Panc1 (cell line): ENCODE data around the gene MLST8.

Experiments
- POLR2AphosphoS5 ChIP-seq: IDR thresholded peaks from 2 replicates; pipeline ENCODE4 v1.6.1; 2012; ENCODE audit warnings: mild to moderate bottlenecking, low read depth, low read length, moderate library complexity
- SIN3A ChIP-seq: IDR thresholded peaks from 2 replicates; pipeline ENCODE4 v1.6.1; 2012; ENCODE audit warnings: low read depth, mild to moderate bottlenecking, low read length, moderate library complexity, borderline replicate concordance; ENCODE audit not compliant: insufficient read depth
- TF ChIP-seq, protein P1 (sequence below): fragments of 450-650 bp; IDR thresholded peaks from 2 replicates; pipeline ENCODE4 v1.5.1; 2017; ENCODE audit warnings: mild to moderate bottlenecking
- TF ChIP-seq, protein P2 (sequence below), 2 experiments: IDR thresholded peaks; 2 replicates each; pipeline ENCODE4 v1.6.1; 2011 to 2012; ENCODE audit warnings: low read depth in 2 of 2, control low read depth in 1 of 2, low read length in 1 of 2, mild to moderate bottlenecking in 1 of 2, moderate library complexity in 1 of 2; ENCODE audit not compliant: insufficient read depth in 1 of 2

DNA sequence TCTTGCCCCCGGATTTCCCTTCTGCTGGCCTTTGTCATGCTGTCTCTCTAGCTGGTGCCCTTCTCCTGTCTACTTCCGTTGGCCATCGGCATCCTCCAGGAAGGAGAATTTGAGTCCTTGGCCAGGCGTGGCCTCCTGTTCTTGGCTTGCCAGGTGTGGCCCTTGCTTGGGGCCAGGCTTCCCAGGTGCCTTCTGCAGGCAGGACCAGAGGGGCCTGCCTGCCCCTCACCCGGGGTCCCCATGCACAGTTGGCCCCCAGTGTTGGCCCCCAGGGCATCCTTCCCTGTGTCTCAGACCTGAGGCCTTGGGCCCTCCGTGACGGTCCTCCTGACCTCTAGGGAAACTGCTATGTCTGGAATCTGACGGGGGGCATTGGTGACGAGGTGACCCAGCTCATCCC is 2.6 kb downstream of the MLST8 start:
- TF ChIP-seq, protein P1, sequence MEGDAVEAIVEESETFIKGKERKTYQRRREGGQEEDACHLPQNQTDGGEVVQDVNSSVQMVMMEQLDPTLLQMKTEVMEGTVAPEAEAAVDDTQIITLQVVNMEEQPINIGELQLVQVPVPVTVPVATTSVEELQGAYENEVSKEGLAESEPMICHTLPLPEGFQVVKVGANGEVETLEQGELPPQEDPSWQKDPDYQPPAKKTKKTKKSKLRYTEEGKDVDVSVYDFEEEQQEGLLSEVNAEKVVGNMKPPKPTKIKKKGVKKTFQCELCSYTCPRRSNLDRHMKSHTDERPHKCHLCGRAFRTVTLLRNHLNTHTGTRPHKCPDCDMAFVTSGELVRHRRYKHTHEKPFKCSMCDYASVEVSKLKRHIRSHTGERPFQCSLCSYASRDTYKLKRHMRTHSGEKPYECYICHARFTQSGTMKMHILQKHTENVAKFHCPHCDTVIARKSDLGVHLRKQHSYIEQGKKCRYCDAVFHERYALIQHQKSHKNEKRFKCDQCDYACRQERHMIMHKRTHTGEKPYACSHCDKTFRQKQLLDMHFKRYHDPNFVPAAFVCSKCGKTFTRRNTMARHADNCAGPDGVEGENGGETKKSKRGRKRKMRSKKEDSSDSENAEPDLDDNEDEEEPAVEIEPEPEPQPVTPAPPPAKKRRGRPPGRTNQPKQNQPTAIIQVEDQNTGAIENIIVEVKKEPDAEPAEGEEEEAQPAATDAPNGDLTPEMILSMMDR, result no peak
- TF ChIP-seq, protein P2, sequence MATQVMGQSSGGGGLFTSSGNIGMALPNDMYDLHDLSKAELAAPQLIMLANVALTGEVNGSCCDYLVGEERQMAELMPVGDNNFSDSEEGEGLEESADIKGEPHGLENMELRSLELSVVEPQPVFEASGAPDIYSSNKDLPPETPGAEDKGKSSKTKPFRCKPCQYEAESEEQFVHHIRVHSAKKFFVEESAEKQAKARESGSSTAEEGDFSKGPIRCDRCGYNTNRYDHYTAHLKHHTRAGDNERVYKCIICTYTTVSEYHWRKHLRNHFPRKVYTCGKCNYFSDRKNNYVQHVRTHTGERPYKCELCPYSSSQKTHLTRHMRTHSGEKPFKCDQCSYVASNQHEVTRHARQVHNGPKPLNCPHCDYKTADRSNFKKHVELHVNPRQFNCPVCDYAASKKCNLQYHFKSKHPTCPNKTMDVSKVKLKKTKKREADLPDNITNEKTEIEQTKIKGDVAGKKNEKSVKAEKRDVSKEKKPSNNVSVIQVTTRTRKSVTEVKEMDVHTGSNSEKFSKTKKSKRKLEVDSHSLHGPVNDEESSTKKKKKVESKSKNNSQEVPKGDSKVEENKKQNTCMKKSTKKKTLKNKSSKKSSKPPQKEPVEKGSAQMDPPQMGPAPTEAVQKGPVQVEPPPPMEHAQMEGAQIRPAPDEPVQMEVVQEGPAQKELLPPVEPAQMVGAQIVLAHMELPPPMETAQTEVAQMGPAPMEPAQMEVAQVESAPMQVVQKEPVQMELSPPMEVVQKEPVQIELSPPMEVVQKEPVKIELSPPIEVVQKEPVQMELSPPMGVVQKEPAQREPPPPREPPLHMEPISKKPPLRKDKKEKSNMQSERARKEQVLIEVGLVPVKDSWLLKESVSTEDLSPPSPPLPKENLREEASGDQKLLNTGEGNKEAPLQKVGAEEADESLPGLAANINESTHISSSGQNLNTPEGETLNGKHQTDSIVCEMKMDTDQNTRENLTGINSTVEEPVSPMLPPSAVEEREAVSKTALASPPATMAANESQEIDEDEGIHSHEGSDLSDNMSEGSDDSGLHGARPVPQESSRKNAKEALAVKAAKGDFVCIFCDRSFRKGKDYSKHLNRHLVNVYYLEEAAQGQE (IDR thresholded peaks at IDR 0.05; ENCODE audit: insufficient read depth in 1 of 2, low read depth in 2 of 2, low read length in 1 of 2), result no peak
- no peak for TF ChIP-seq SIN3A
- no peak for TF ChIP-seq POLR2AphosphoS5
